SK-N-DZ (cell line): ENCODE results near the gene DNASE1.

ENCODE experiments used
- DNase-seq: peaks from one replicate; pipeline ENCODE4 v3.0.0-alpha.2; 2015; ENCODE audit warnings: low spot score

Gene DNASE1

DNA sequence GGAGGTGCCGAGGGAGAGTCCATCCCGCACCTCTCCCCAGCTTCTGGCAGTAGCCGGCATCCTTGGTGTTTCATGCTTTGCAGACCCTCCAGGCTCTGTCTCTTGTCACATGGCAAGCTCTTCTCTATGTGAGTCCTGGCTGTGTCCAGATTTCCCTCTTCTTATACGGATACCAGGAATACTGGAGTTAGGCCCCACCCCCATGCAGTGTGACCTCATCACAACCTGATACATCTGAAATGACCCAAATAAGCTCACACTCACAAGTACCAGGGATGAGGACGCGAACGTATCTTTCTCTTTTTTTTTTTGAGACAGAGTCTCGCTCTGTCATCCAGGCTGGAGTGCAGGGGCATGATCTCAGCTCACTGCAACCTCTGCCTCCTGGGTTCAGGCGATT is 39.6 kb downstream of the DNASE1 start:
- DNase-seq, result no peak

DNA sequence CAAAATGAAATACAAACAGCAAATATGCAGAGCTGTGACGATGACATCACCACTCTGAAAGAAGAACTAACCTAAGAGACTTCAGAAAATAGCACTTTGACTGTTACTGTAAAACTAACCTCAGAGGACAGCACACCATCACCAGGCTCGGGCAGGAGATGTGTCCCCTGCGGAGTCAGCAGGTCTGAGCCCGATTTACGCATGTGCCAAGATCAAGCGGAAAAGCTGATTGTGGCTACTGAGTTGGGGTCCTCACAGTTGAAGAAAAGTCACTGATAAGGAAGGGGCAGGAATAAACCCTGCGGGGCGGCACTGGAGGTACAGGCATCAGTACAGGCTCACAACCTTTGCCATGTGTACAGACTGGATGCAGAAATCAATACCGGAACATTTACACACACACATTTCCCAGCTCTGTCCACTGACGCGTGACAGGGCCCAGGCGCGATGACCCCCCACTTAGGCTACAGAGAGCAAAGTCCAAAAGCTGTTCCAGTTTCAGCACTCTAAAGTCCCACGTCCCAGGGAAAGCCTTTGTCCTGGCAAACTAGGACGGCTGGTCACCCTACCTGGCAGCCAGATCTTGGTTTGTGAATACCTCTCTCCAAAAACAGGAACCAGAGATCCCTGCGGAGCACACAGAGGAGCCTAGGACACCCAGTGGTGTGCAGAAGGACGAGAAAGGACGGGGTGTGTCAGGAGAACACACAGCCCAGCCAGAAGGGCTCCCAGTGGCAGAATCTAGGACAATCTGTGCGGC is 41.3 kb downstream of the DNASE1 start:
- no peak for DNase-seq

DNA sequence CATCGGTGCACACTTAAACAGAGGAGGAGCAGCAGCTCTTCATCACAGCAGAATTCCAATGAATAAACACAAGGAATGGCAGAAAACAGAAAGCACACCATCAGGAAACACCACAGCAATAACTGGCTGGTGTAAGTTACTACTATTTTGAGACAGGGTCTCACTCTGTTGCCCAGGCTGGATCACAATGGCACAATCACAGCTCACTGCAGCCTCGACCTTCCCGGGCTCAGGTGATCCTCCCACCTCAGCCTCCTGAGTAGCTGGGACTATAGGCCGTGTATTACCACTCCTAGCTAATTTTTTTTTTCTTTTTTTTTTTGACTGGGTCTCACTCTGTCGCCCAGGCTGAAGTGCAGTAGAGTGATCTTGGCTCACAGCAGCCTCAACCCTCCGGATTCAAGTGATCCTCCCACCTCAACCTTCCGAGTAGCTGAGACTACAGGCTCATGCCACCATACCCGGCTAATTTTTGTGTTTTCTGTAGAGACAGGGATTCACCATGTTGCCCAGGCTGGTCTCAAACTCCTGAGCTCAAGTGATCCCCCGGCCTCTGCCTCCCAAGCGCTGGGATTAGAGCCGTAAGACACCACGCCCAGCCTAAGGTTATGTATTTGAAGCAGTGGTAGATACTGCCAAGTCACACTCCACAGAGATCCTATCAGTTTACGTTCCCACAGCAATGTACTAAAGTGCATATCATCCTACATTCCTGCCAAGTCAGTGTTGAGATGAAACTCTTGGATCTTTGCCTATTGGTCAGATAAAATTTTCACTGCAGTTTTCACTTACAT is 42.1 kb downstream of the DNASE1 start:
- DNase-seq, result no peak

DNA sequence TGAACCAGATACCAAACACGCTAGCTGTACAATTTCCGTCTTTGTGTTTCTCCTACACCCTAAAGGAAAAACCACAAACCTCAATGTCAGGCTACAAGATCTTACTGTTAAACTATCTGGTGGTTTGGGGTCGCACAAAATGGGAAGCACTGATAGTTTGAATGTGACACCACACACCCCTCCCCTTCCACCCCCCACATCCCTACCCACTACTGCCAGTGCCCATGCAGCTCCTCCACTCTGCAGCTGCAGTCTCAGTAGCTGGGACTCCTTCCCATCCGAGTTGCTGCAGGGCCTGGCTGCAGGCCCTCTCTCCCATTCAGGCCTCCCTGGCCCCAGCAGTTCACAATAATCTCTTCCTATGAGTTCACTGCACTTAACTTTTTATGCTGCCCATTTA is 44.5 kb downstream of the DNASE1 start:
- DNase-seq, result no peak

DNA sequence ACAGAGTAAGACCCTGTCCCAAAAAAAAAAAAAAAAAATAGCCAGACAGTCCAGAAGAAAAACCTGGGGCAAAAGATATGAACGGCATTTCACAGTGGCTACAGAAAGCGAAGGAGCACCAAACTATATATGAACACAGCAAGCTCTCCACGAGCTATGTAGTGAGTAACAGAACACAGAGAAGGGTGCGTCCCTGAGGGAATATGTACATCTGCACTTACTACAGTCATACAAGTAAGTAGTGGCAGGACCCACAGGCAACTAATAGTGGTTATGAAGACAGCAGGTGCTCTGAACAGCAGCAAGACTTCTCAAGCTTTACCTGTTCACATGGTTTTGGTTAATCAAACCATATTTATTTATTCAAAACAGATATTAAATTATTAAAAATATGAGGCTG is 47.0 kb downstream of the DNASE1 start:
- DNase-seq, result no peak

DNA sequence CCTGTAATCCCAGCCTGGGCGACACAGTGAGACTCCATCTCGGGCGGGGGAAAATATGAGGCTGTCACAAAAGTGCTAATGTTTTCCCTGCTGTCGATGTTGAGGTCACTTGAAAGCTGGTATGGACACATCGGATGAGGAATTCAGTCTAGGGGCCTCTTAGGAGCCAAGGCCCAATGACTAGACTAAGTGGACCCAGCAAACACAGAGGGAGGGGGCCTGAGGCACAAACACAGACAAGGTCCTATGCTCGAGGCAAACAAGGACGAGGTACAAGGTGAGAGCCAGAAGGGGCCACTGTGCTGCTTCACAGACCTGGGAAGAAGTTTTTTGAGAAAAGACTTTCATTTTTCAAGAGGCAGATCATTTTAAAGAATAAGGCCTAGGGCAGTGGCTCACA is 47.6 kb downstream of the DNASE1 start:
- no peak for DNase-seq

DNA sequence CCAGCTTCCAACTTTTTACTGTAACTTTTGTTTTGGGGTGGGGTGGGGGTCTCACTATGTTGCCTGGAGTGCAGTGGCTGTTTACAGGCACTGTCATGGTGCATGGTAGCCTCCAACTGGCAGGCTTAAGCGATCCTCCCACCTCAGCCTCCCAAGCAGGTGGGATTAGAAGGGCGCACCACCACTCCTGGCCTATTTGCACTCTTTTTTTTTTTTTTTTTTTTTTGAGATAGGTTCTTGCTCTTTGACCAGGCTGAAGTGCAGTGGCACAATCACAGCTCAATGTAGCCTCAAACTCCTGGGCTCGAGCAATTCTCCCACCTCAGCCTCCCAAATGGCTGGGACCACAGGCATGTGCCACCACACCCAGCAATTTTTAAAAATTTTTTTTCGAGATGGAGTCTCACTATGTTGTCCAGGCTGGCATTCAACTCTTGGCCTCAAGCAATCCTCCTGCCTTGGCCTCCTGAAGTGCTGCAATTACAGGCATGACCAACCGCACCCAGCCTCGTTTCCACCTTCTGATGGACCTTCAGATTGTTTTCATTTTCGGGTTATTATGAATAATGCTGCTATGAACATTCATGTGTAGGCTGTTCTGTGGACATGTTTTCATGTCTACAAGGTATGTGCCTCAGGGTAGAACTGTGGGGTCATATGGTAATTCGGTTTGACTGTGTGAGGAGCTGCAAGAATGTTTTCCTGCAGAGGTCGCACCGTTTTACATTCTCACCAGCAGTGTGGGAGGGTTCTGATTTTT is 51.9 kb downstream of the DNASE1 start:
- no peak for DNase-seq
